Inflammatory macrophage treated with lipopolysaccharide for 1 hour (primary cell): ENCODE data around the gene PRKCQ.

Experiments used
- DNase-seq, 2 donors: peaks; one replicate each; pipeline ENCODE4 v3.0.0-alpha.2; 2020 to 2022

Gene PRKCQ

DNA sequence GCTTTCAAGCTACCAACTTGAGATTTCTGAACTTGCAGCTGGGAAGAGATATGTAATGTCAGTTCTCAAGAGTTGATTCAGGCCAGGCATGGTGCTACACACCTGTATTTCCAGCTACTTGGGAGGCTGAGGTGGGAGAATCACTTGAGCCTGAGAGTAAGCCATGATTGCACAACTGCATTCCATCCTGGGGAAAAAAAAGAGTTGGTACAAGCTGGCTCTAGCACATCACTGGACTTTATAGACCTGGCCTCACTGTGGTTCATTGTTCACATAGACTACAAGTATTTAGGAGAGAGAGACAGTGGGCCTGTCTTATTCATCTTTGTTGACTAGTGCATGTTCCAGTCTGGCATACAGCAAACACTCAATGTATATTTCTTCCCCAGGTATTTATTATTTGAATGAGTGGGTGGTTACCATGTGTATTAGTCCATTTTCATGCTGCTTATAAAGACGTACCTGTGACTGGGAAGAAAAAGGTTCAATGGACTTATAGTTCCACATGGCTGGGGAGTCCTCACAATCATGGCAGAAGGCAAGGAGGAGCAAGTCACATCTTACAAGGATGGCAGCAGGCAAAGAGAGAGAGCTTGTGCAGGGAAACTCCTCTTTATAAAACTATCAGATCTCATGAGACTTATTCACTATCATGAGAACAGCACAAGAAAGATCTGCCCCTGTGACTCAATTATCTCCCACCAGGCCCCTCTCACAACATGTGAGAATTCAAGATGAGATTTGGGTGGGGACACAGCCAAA, 200.9 kb downstream of the PRKCQ start:
- DNase-seq: no peak
